Activated naive CD4-positive, alpha-beta T cell treated with anti-CD3 and anti-CD28 coated beads, Interleukin-2, amount 50 U/mL, for 72 hours (primary cell): ENCODE results near the gene PRMT9. TPM values are rescaled to one million over a fixed set of nuclear protein-coding genes. Genes with fewer than 3 reads are reported as not detected.

Source experiments
- ATAC-seq, 2 donors: fragments of 150-1000 bp; cut with Tn5 transposase; 2 replicates each; pipeline ENCODE4 v1.10.0; 2021; ENCODE audit warnings: mild to moderate bottlenecking in 2 of 2, moderate library complexity in 2 of 2
- DNase-seq, 2 donors: peaks; one replicate each; pipeline ENCODE4 v3.0.0; 2021 to 2022; ENCODE audit warnings: low spot score in 2 of 2
- H3K27ac Mint-ChIP-seq, 2 donors: one replicate each; pipeline ENCODE4 v1.8.0; 2022; ENCODE audit warnings: mild to moderate bottlenecking in 2 of 2, mixed read lengths in 2 of 2
- H3K36me3 Mint-ChIP-seq, 2 donors: one replicate each; pipeline ENCODE4 v1.8.0; 2022; ENCODE audit warnings: mixed read lengths in 2 of 2
- H3K9me3 Mint-ChIP-seq, 2 donors: one replicate each; pipeline ENCODE4 v1.8.0; 2022; ENCODE audit warnings: mixed read lengths in 2 of 2
- total RNA-seq, 2 donors: library from RNA; stranded (reverse); gene quantifications; one replicate each; pipeline ENCODE4 v1.2.3, GENCODE V29; 2022

The PRMT9 gene
- total RNA-seq: 10 to 100 TPM in 1 of 2 donors, 1 to 10 TPM in 1; 7.5 to 12.9 TPM

DNA sequence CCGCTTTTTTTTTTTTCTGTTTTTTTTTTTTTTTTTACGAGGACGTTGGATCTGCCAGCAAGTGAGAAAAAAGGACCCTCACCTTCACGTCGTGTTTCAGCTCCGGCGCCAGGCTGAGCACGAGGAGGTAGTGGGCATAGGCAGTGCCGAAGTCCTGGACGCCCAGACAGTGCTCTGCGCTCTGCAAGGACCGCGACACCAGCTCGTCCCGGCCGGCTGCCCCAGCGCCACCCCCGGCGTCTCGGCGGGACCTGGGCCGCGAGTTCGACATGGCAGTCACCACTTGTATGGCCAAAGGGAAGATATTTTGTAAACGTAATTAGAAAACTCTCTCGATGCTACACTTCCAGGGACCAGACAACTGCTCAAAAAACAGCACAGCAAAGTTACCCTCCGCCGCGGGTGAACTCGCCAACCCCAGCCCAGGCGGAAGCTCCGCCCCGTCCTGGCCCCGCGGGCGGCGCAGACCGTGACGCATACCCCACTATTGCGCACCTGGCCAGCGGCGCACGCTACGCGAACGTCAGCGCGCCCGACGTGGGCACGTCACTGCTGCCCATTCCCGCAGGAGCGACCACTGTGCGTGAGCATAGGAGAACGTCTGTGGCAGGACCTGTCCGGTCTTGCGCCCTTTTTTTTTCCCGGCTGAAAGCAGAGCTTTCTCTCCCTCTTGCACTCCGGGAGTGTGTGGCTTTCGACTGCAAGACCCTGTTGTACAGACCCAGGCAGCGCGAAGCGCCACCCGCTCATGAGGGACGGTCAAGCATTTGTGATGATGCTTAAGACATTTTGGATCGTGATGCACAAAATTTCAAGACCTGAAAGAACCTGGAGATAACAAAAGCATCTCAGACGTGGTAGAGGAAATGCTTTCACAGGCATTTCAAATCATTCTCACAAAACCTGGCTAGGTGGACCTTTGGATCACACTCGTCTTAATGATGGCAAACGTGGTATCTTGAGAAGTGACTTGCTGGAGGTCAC is at the start of gene PRMT9:
PRMT9 (minus strand) TSS at position 447 of the 984 bp plus-strand sequence; CDS start at position 271, 176 bp downstream.
- H3K36me3 Mint-ChIP-seq: peaks cover 13 to 17% of the 10 kb centered on the region in 2 donors
- no peaks in the 10 kb centered on the region for H3K9me3 Mint-ChIP-seq
- DNase-seq (peak; percentile 88 to 91), ATAC-seq (peak; percentile 100)
- peak within 1 kb of the TSS; percentile 93 to 95 for H3K27ac Mint-ChIP-seq

DNA sequence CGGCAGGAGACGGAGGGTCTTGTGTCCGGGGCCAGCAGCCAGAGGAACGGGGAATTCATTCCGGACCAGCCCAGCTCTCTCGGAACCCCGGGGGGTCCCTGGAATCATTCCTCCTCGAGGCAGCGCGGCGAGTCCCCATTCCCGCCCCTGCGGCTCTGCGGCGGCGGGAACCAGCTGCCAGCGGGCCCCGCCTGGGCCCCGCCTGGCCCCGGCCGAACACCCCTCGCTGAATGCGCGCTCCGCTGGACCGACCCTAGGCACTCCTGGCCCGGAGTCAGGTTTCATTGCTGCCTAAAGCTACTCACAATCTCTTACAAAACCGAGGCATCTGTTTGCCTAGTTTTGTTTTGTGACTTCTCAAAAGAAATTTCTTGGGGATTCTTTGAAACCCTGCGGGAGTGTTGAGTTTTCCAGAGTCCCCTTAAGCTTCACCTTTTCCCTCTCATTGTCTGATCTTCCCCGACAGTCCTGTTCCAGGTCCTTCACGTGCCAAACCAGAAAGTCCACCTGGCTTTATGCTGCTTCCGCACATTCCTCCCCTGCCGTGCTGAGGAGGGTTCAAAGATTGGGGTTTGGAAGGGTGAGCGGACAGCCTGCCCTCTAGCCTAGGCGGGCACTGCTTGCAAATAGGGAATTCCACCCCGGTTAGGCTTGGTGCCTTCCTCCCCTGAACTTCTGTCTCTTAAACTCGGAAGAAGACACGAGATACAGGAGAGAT is 48.7 kb upstream of the PRMT9 start:
- DNase-seq: peak in 1 of 2 donors; percentile 26
- peak overlapping the region; percentile 39 to 85 for H3K27ac Mint-ChIP-seq
- peaks cover 5 to 6% of the 10 kb centered on the region in 2 donors for H3K36me3 Mint-ChIP-seq
- ATAC-seq: peak; percentile 26 to 49
- H3K9me3 Mint-ChIP-seq: no peaks in the 10 kb centered on the region

DNA sequence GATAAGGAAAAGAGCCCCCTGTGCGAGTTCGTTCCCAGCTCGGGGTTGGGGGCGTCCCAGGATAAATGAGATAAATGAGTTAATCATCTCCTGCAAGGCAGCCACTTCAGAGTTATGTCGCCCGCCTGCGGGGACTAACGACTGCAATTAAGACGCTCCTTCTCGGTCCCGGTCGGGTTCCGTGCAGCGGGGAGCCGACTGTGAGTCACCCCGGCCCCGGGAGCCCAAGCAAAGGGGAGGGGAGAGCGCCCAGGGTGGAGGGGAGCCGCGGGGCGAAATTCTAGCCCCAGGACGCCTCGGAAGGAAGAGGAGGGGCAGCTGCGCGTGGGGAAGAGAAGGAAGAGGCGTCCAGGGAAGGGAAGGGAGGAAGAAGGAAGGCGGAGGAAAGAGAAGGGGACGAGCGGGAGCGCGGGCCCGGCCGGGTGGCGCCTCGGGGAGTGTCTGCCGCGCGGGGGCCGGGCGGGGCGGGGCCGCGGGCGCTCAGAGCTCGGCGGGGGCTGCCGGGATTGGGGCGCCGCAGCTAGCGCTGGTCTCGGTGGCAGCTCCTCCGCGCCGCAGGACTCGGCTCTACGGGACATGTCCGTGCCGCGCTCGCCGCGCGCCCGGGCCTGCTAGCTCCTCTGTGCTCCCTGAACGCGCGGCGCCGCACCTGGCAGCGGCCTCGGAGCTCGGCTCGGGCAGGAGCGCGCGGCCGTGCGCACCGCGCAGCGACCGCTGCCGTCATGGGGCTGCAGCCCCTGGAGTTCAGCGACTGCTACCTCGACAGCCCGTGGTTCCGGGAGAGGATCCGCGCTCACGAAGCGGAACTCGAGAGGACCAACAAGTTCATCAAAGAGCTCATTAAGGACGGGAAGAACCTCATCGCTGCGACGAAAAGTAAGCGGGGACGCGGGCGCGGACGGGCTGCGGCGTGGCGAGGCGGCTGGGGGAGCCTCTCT is 47.9 kb upstream of the PRMT9 start, which contains the start of gene ARHGAP10:
ARHGAP10 (plus strand) TSS at position 509 of the 938 bp plus-strand sequence; CDS start at position 723, 214 bp downstream.
- H3K9me3 Mint-ChIP-seq: no peaks in the 10 kb centered on the region
- peak; percentile 65 to 74 for DNase-seq
- H3K27ac Mint-ChIP-seq: peak within 1 kb of the TSS; percentile 39 to 85
- H3K36me3 Mint-ChIP-seq: peaks cover 5 to 6% of the 10 kb centered on the region in 2 donors
- ATAC-seq: peak; percentile 81 to 83

DNA sequence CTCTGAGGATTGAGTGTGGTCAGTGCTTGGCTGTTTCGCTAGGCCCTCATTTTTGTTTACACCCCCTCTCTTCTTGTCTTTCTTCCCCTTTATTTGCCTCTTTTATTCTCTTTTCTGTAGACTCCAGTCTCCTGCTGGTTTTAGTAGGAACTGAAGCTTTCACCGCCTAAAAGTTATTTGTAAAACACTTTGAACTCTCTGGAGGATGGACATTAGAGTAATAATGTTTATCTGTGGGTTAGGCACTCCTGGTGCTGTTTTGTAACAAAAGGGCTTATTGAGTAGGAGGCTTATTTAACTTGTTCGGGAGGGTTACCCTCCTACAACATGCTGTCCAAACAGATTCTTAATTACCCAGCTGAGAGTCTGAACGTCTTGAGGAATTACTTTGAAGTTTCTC is 46.4 kb upstream of the PRMT9 start:
- Mint-ChIP-seq H3K27ac (no peak overlapping the region), H3K9me3 (no peaks in the 10 kb centered on the region), H3K36me3 (peaks cover 5 to 6% of the 10 kb centered on the region in 2 donors)
- DNase-seq: no peak
- ATAC-seq: no peak

DNA sequence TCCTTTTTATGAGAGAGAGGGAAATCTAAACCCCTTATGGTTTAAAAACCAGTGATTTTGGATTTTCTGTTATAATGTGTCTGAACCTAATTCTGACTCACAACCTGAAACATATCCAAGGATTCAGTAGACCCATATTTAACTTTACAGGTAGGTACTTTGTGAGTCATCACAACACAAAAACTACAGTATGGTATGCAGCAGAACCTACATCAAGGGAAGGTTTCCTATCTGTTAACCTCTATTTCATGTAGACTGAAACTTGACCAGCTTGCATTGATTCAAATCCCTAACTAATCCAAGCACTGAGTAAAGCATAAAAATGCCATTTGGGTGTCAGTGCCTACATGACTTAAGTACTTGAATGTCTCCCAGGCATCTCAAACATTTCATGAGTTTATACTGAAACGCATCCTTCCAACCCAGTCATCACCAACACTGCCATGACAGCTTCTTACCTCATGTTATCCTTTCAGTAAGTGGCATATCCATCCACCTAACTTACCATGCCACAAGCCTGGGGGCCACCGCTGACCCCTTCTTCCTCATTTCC is 43.6 kb upstream of the PRMT9 start:
- H3K9me3 Mint-ChIP-seq: no peaks in the 10 kb centered on the region
- DNase-seq: no peak
- no peak overlapping the region for H3K27ac Mint-ChIP-seq
- no peaks in the 10 kb centered on the region for H3K36me3 Mint-ChIP-seq
- peak in 1 of 2 donors; percentile 19 for ATAC-seq

DNA sequence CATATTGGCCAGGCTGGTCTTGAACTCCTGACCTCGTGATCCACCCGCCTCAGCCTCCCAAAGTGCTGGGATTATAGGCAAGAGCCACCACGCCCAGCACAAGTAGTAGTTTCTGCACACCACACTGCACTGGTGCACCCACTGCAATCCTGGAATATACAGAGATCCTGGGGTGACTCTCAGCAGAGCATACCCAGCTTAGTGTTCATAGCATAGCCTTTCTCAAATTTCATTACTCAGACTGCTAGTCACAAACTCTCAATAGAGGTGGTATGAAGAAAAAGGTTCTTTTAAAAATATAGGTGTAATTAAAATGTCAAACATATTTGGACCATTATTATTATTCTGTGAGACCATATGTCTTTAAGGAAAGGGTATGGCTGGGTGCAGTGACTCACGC is 41.7 kb upstream of the PRMT9 start:
- Mint-ChIP-seq H3K9me3 (no peaks in the 10 kb centered on the region), H3K27ac (no peak overlapping the region), H3K36me3 (no peaks in the 10 kb centered on the region)
- ATAC-seq (no peak), DNase-seq (no peak)

DNA sequence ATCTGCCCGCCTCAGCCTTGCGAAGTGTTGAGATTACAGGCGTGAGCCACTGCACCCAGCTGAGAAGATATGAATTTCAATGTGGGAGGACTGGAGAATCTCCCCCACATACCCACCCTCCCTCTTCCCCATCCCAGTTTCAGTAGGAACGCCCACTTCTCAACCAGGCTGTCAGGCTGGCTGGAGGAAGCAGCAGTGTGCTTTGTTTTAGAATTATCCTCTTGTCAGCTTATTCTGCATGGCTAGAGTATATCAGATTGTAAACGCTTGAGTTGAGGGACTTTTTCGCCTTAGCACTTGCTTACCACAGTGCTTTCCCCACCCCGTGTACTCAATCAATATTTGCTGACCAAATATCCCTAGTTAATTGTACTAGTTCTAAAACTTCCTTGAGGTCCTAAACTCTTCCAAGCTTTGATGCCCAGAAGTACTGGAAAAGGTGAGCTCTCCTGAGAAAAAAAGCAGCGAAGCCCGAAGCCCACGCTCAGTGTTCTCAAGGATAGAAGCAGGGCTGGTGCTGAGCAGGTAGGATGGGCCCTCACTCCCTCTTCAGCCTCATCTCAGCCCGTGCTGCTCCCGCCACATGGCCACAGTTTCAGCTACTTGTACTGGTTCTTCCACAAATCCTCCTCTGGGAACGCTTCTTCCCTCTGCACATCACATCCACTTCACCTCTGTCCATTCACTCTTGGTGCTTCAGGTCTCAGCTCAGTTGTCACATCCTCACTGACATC is 40.7 kb upstream of the PRMT9 start:
- no peak for DNase-seq
- no peak for ATAC-seq

DNA sequence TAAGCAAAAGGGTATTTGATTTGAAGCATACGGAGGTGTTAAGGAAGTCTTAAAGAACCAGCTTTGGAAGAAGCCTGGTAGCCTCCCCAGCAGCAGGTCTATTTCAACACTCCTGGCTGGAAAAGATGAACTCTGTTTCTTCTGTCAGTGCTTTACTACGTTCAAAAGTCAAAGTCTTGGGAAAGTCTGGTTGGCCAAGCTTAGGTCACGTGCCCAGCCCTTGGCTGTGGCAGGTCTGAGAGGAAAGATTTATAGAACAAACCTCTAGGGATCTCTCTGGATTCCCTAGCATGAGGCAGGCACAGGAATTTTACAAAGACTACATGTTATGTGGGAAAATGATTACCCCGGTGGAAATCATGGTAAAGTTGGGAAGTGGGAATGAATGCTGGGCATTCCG is 39.4 kb upstream of the PRMT9 start:
- no peaks in the 10 kb centered on the region for H3K36me3 Mint-ChIP-seq
- ATAC-seq (no peak), DNase-seq (no peak)
- H3K27ac Mint-ChIP-seq: no peak overlapping the region
- no peaks in the 10 kb centered on the region for H3K9me3 Mint-ChIP-seq

More for the DNA sequence above, 40.7 kb upstream of the PRMT9 start:
- no peak overlapping the region for H3K27ac Mint-ChIP-seq
- no peaks in the 10 kb centered on the region for H3K9me3 Mint-ChIP-seq
- no peaks in the 10 kb centered on the region for H3K36me3 Mint-ChIP-seq

DNA sequence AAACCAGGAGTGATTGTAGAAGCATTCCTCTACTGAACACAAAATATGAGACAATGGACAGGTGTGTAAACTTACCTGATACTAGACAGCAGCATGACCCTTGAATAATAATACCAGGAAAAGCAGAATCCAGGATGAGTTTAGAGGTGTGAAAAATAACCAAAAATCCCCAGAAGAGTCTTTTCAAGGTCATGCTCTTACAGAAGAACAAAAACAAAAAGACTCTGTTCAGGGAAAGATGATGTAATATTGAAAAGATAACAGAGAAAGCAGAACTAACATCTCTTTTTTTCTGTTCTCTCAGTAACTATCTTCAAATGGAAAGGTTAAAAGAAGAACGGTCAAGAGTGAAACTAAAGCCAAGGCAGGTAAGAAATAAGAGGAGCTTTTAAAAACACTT is 33.9 kb upstream of the PRMT9 start:
- Mint-ChIP-seq H3K27ac (no peak overlapping the region), H3K36me3 (no peaks in the 10 kb centered on the region), H3K9me3 (no peaks in the 10 kb centered on the region)
- DNase-seq: no peak
- ATAC-seq: no peak

DNA sequence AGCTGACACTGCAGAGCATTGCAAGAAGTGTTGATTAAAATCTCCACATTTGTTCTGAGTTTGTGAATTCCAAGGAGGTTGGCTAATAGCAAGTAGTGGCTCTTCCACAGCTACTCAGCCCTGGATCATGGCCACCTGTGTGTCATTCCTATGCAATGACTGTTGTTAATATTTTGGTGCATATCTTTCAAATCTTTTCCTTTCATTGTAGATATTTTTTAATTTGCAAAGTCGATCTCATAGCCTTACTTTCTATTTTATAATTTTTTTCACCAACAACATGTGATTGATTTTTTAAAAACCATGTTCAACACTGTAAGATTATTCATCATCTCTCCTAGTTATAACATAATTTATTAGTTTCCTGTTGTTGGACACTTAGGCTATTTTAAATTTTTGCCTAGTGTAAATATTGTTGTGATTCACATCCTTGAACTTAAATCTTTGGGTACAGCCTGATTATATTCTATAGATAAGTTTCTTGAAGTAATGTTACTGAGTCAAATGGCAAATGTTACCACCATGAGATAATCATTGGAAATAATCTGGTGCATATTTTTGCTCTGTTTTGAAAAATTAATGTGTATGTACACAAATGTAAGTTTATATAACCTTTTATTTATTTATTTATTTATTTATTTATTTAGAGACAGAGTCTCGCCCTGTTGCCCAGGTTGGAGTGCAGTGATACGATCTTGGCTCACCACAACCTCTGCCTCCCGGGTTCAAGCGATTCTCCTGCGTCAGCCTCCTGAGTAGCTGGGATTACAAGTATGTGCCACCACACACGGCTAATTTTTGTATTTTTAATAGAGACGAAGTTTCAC is 30.8 kb upstream of the PRMT9 start:
- no peak for DNase-seq
- ATAC-seq: no peak
- Mint-ChIP-seq H3K36me3 (no peaks in the 10 kb centered on the region), H3K9me3 (no peaks in the 10 kb centered on the region), H3K27ac (no peak overlapping the region)

DNA sequence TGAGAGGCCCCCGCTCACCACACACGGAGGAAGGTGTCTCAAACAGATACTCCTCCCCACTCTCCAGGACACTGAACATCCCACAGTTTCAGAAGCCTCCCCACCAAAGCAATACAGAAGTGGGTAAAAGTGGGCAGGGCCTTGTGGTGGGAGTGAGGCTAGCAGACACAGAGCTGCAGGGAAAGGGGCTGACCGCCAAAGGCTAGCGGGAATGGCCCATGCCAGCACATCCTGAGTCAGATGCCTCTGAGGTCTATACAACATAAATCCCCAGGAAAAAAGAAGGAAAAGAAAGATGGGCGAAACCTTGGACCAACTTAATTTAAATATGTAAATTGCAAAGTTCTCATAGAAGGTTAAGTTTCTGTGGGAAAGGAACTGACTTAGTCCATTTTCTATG is 26.0 kb upstream of the PRMT9 start:
- no peak overlapping the region for H3K27ac Mint-ChIP-seq
- ATAC-seq (no peak), DNase-seq (no peak)
- H3K36me3 Mint-ChIP-seq: no peaks in the 10 kb centered on the region
- no peaks in the 10 kb centered on the region for H3K9me3 Mint-ChIP-seq

DNA sequence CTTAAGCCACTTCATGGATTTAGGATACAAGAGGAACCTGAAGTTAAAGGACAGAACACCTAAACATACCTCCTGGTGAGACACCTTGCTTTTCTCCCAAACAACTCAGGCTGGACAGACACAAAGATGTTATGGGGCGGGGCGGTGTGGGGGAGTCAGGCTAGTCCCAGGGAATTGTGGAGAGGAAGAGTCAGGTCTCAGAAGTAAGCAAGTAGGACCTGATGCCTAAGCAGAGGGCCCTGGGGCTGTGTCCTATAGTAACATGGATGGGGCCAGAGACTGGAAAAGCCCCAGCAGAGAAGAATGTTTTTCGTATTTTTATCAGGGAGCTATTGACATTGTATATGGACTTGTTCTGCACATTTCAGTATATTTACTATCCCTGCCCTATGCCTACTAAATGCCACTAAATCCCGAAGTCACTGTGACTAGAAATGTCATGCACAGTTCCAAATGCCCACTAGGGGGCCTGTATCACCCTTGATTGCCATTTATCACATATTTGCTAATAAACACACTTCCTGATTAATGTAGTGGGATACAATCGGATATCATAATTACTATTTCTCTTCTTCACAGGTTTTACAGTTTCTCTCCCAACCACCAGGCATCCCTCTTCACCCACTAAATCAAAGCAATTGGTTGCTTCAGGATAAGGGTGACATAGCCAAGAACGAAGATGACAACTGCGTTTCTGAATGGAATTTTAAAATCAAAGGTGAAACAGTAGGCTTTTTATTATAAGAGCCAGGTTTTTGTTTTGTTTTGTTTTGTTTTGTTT is 24.1 kb upstream of the PRMT9 start:
- Mint-ChIP-seq H3K9me3 (no peaks in the 10 kb centered on the region), H3K27ac (no peak overlapping the region), H3K36me3 (no peaks in the 10 kb centered on the region)
- ATAC-seq (peak; percentile 59 to 63), DNase-seq (peak in 1 of 2 donors; percentile 29)

DNA sequence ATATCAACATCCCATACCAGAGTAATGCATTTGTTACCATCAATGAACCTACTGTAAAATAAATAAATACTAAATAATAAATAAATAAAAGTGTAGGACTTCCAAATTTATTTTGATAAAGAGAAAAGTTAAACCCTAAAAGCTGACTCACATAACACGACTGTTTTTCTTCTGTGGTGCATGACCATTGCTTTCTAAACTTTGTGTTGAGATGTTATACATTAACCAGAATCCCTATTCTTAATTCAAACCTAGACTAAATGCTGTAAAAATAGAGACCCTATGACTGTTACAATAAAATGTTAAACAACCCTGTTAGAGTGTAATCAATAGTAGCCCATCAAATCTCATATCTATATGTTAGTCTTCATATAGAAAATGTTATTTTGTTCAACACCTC is 20.9 kb upstream of the PRMT9 start:
- H3K27ac Mint-ChIP-seq: no peak overlapping the region
- DNase-seq (no peak), ATAC-seq (no peak)
- no peaks in the 10 kb centered on the region for H3K9me3 Mint-ChIP-seq
- no peaks in the 10 kb centered on the region for H3K36me3 Mint-ChIP-seq

DNA sequence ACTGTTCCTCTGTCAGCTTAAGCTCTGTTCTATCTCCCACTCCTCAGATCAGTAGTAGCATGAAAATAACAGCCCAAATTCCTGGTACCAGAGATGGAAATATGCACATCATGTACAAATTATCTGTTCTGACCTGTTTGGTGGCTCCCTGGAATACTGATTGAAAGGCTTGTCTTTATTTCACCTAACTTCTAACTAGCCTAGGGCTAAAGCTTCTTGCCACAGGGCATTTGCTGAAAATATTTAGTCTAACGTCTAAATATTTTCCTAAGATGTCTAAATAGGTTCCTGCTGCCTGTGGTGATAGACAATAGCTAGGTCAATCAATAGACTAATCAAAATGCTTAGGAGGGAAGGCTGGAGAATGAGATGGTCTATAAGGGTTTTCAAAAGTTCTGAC is 12.9 kb upstream of the PRMT9 start:
- Mint-ChIP-seq H3K9me3 (no peaks in the 10 kb centered on the region), H3K27ac (no peak overlapping the region), H3K36me3 (no peaks in the 10 kb centered on the region)
- DNase-seq (no peak), ATAC-seq (no peak)
